ENCODE measurements around the gene MAN2B1. TPM values are rescaled to one million over a fixed set of nuclear protein-coding genes. Genes with fewer than 3 reads are reported as not detected.
"Not testable (repeated sequence)": the region's sequence is repeated elsewhere in the genome, so short reads cannot be mapped to it uniquely, and the experiment has no call there.

The MAN2B1 gene
- total and polyA plus RNA-seq, 12 donors: 19.5 to 194 (median 113) TPM

- not testable (repeated sequence) for H3K27ac ChIP-seq
These were observed 45.5 kb upstream of the MAN2B1 start for GRCh38 chr19:12712077-12712476.

GRCh38 chr19:12711187-12711586 is 44.6 kb upstream of the MAN2B1 start:
- intact Hi-C loops (cut with DNase I): no loop called here
- H3K36me3 ChIP-seq (replicated peaks in 1 of 2): peaks cover 0 to 95% of the 10 kb centered on the region in 2 donors
- WGBS, 4 donors: 89 to 90% (median 89%) methylated on average over 14 to 17 of the region's 17 CpGs

More at GRCh38 chr19:12712077-12712476, 45.5 kb upstream of the MAN2B1 start:
- H3K27me3 ChIP-seq; H3K4me3 ChIP-seq; intact Hi-C loops (cut with DNase I); H3K4me1 ChIP-seq (replicated peaks in 1 of 2); H3K9me3 ChIP-seq (replicated peaks in 1 of 3): not testable (repeated sequence)
- 33 to 95% (median 56%) methylated on average over 3 to 11 of the region's 14 CpGs for WGBS, 4 donors
- peak in 5 of 6 experiments; percentile 42 to 65 (median 50) for TF ChIP-seq CTCF (IDR thresholded peaks at IDR 0.05)
- H3K36me3 ChIP-seq (replicated peaks in 1 of 2): peaks cover 0 to 92% of the 10 kb centered on the region in 2 donors
- DNase-seq: peak in 5 of 7 donors; percentile 51 to 81 (median 56)

DNA sequence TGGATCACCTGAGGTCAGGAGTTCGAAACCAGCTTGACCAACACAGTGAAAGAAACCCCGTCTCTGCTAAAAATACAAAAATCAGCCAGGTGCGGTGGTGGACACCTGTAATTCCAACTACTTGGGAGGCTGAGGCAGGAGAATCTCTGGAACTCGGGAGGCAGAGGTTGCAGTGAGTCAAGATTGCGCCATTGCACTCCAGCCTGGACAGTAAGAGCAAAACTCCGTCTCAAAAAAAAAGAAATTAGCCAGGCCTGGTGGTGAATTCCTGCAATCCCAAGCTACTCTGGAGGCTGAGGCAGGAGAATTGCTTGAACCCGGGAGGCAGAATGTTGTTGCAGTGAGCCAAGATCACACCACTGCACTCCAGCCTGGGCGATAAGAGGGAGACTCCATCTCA is 42.1 kb upstream of the MAN2B1 start:
- H3K4me3 ChIP-seq: no peak overlapping the region
- TF ChIP-seq POLR2A (IDR thresholded peaks at IDR 0.05) (no peak), CTCF (IDR thresholded peaks at IDR 0.05) (no peak)
- WGBS, 4 donors: 90 to 94% (median 91%) methylated on average over 8 of the region's 8 CpGs
- intact Hi-C loops (cut with DNase I): no loop called here
- H3K9me3 ChIP-seq (replicated peaks in 1 of 3): no peaks in the 10 kb centered on the region
- no peak overlapping the region for H3K27ac ChIP-seq
- no peaks in the 10 kb centered on the region for H3K4me1 ChIP-seq (replicated peaks in 1 of 2)
- DNase-seq: no peak
- peaks cover 0 to 93% of the 10 kb centered on the region in 2 donors for H3K36me3 ChIP-seq (replicated peaks in 1 of 2)
- H3K27me3 ChIP-seq: no peaks in the 10 kb centered on the region

More at GRCh38 chr19:12711187-12711586, 44.6 kb upstream of the MAN2B1 start:
- no peaks in the 10 kb centered on the region for H3K9me3 ChIP-seq (replicated peaks in 1 of 3)
- H3K4me3 ChIP-seq: no peak overlapping the region
- no peaks in the 10 kb centered on the region for H3K27me3 ChIP-seq
- no peaks in the 10 kb centered on the region for H3K4me1 ChIP-seq (replicated peaks in 1 of 2)
- no peak overlapping the region for H3K27ac ChIP-seq
- DNase-seq: no peak
- TF ChIP-seq POLR2A (IDR thresholded peaks at IDR 0.05): no peak
- no peak for TF ChIP-seq CTCF (IDR thresholded peaks at IDR 0.05)

GRCh38 chr19:12706332-12706718 is 39.8 kb upstream of the MAN2B1 start:
- Histone ChIP-seq H3K4me3 (no peak overlapping the region), H3K27ac (no peak overlapping the region), H3K36me3 (replicated peaks in 1 of 2) (peaks cover 0 to 99% of the 10 kb centered on the region in 2 donors), H3K27me3 (no peaks in the 10 kb centered on the region), H3K4me1 (replicated peaks in 1 of 2) (no peaks in the 10 kb centered on the region), H3K9me3 (replicated peaks in 1 of 3) (no peaks in the 10 kb centered on the region)
- WGBS, 4 donors: 85 to 92% (median 91%) methylated on average over 10 to 13 of the region's 13 CpGs
- DNase-seq: no peak
- intact Hi-C loops (cut with DNase I): no loop called here
- no peak for TF ChIP-seq POLR2A (IDR thresholded peaks at IDR 0.05)
- no peak for TF ChIP-seq CTCF (IDR thresholded peaks at IDR 0.05)
